Measurements from ENCODE around the gene KBTBD3. TPM values are rescaled to one million over a fixed set of nuclear protein-coding genes. Genes with fewer than 3 reads are reported as not detected.

Gene KBTBD3
- total RNA-seq, 1 donor from 2014 or later: 4.2 TPM

- DNase-seq (ENCODE audit: low read depth): no peak
- no peak overlapping the region for H3K4me3 ChIP-seq (ENCODE audit: low read depth, low read length)
- TF ChIP-seq CTCF (conservative IDR thresholded peaks at IDR 0.05; ENCODE audit: low read depth, low read length): no peak
Observed at GRCh38 chr11:106032861-106033260, 44.3 kb downstream of the KBTBD3 start.

GRCh38 chr11:106031936-106032335 is 45.2 kb downstream of the KBTBD3 start:
- no peak overlapping the region for H3K4me3 ChIP-seq (ENCODE audit: low read depth, low read length)
- no peak for TF ChIP-seq CTCF (conservative IDR thresholded peaks at IDR 0.05; ENCODE audit: low read depth, low read length)
- no peak for DNase-seq (ENCODE audit: low read depth)

- DNase-seq (ENCODE audit: low read depth): peak; percentile 61
- H3K4me3 ChIP-seq (ENCODE audit: low read depth, low read length): no peak overlapping the region
- TF ChIP-seq CTCF (conservative IDR thresholded peaks at IDR 0.05; ENCODE audit: low read depth, low read length): no peak
Observed at GRCh38 chr11:106031202-106031810, 45.8 kb downstream of the KBTBD3 start.

- no peak for DNase-seq (ENCODE audit: low read depth)
- no peak for TF ChIP-seq CTCF (conservative IDR thresholded peaks at IDR 0.05; ENCODE audit: low read depth, low read length)
- H3K4me3 ChIP-seq (ENCODE audit: low read depth, low read length): no peak overlapping the region
Observed at GRCh38 chr11:106030609-106031008, 46.5 kb downstream of the KBTBD3 start.

GRCh38 chr11:106022795-106023275 is 54.3 kb downstream of the KBTBD3 start:
- peak overlapping the region; percentile 63 for H3K4me3 ChIP-seq (ENCODE audit: low read depth, low read length)
- no peak for TF ChIP-seq CTCF (conservative IDR thresholded peaks at IDR 0.05; ENCODE audit: low read depth, low read length)
- DNase-seq (ENCODE audit: low read depth): no peak

GRCh38 chr11:106021967-106022794 is 55.0 kb downstream of the KBTBD3 start, which contains the start of gene MSANTD4:
MSANTD4 (minus strand) TSS chr11:106022240; CDS start chr11:106010917, 11,323 bp downstream.
- no peak for TF ChIP-seq CTCF (conservative IDR thresholded peaks at IDR 0.05; ENCODE audit: low read depth, low read length)
- peak; percentile 91 for DNase-seq (ENCODE audit: low read depth)
- peak within 1 kb of the TSS; percentile 87 for H3K4me3 ChIP-seq (ENCODE audit: low read depth, low read length)

Data from epithelial cell of proximal tubule (primary cell).